Mammary epithelial cell (primary cell): ENCODE measurements around the gene RNF225.

Source experiments
- EZH2 ChIP-seq: IDR thresholded peaks from 2 replicates; pipeline ENCODE4 v1.6.1; 2012; ENCODE audit warnings: low read length, inconsistent platforms, borderline replicate concordance
- TF ChIP-seq, protein P1 (sequence below), 2 donors: IDR thresholded peaks in 1 of 2; conservative IDR thresholded peaks in 1 of 2; 2 replicates each; pipeline ENCODE4 v1.5.1; 2011 to 2012; ENCODE audit warnings: inconsistent platforms in 2 of 2, low read length in 2 of 2, mild to moderate bottlenecking in 2 of 2, control low read depth in 1 of 2, low read depth in 1 of 2; ENCODE audit not compliant: insufficient read depth in 1 of 2; ENCODE audit errors: extremely low read depth in 1 of 2

GRCh38 chr19:58399903-58400302, 4.4 kb downstream of the RNF225 start:
- TF ChIP-seq EZH2 = no peak
- TF ChIP-seq, protein P1, sequence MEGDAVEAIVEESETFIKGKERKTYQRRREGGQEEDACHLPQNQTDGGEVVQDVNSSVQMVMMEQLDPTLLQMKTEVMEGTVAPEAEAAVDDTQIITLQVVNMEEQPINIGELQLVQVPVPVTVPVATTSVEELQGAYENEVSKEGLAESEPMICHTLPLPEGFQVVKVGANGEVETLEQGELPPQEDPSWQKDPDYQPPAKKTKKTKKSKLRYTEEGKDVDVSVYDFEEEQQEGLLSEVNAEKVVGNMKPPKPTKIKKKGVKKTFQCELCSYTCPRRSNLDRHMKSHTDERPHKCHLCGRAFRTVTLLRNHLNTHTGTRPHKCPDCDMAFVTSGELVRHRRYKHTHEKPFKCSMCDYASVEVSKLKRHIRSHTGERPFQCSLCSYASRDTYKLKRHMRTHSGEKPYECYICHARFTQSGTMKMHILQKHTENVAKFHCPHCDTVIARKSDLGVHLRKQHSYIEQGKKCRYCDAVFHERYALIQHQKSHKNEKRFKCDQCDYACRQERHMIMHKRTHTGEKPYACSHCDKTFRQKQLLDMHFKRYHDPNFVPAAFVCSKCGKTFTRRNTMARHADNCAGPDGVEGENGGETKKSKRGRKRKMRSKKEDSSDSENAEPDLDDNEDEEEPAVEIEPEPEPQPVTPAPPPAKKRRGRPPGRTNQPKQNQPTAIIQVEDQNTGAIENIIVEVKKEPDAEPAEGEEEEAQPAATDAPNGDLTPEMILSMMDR (conservative IDR thresholded peaks at IDR 0.05 in 1 of 2, IDR thresholded peaks at IDR 0.05 in 1 of 2; ENCODE audit: extremely low read depth in 1 of 2, insufficient read depth in 1 of 2, low read depth in 1 of 2, low read length in 2 of 2) = no peak
